H9 (cell line): ENCODE measurements around the gene HTR7. TPM values are rescaled to one million over a fixed set of nuclear protein-coding genes. Genes with fewer than 3 reads are reported as not detected.
A peak's percentile ranks its signal among the peaks of the same experiment; 100 is the strongest.

Source experiments
- DNase-seq: peaks from one replicate; pipeline ENCODE4 v3.0.0-alpha.2; 2017
- H2AFZ ChIP-seq: one replicate; pipeline ENCODE4 v1.6.1; 2013; ENCODE audit warnings: mild to moderate bottlenecking, low read length, control low read depth, moderate library complexity
- H2AK5ac ChIP-seq: 2 replicates; pipeline ENCODE4 v1.6.1; 2013; ENCODE audit warnings: low read length, control low read depth, mixed read lengths; ENCODE audit not compliant: insufficient read length
- H2BK120ac ChIP-seq: one replicate; pipeline ENCODE4 v1.6.1; 2013; ENCODE audit warnings: low read depth, mild to moderate bottlenecking, low read length, control low read depth, inconsistent platforms; ENCODE audit not compliant: poor library complexity, severe bottlenecking
- H2BK12ac ChIP-seq: 2 replicates; pipeline ENCODE4 v1.6.1; 2013; ENCODE audit warnings: low read length, control low read depth, mixed read lengths, low read depth; ENCODE audit not compliant: insufficient read length
- H2BK15ac ChIP-seq: 2 replicates; pipeline ENCODE4 v1.6.1; 2013; ENCODE audit warnings: low read depth, low read length, control low read depth
- H2BK20ac ChIP-seq: one replicate; pipeline ENCODE4 v1.6.1; 2013; ENCODE audit warnings: low read depth, mild to moderate bottlenecking, low read length, control low read depth, inconsistent platforms; ENCODE audit not compliant: poor library complexity, severe bottlenecking
- H2BK5ac ChIP-seq: 2 replicates; pipeline ENCODE4 v1.6.1; 2013; ENCODE audit warnings: low read length, control low read depth, mixed read lengths; ENCODE audit not compliant: insufficient read length
- H3K14ac ChIP-seq: 2 replicates; pipeline ENCODE4 v1.6.1; 2013; ENCODE audit warnings: low read length, control low read depth; ENCODE audit not compliant: insufficient read depth
- H3K18ac ChIP-seq: 2 replicates; pipeline ENCODE4 v1.6.1; 2013; ENCODE audit warnings: low read depth, mild to moderate bottlenecking, mixed read lengths, low read length, control low read depth; ENCODE audit not compliant: insufficient read length
- H3K23ac ChIP-seq: 2 replicates; pipeline ENCODE4 v1.6.1; 2013; ENCODE audit warnings: low read length, control low read depth, mixed read lengths, low read depth; ENCODE audit not compliant: insufficient read length
- H3K23me2 ChIP-seq: 2 replicates; pipeline ENCODE4 v1.6.1; 2013; ENCODE audit warnings: low read depth, mild to moderate bottlenecking, mixed read lengths, low read length, control low read depth; ENCODE audit not compliant: insufficient read length, poor library complexity, severe bottlenecking
- H3K27ac ChIP-seq: 2 replicates; pipeline ENCODE4 v1.5.1; 2013; ENCODE audit warnings: low read length, control low read depth, mixed read lengths, low read depth; ENCODE audit not compliant: insufficient read length
- H3K27me3 ChIP-seq: 2 replicates; pipeline ENCODE4 v1.6.1; 2013; ENCODE audit warnings: low read length, control low read depth, inconsistent platforms; ENCODE audit not compliant: insufficient read depth
- H3K4ac ChIP-seq: 2 replicates; pipeline ENCODE4 v1.6.1; 2013; ENCODE audit warnings: low read depth, mild to moderate bottlenecking, control low read depth, inconsistent platforms, low read length, moderate library complexity
- H3K4me1 ChIP-seq: 2 replicates; pipeline ENCODE4 v1.6.1; 2013; ENCODE audit warnings: low read length, control low read depth, inconsistent platforms; ENCODE audit not compliant: insufficient read depth
- H3K4me2 ChIP-seq: 2 replicates; pipeline ENCODE4 v1.6.1; 2013; ENCODE audit warnings: low read length, control low read depth, mixed read lengths; ENCODE audit not compliant: insufficient read length, insufficient read depth
- H3K56ac ChIP-seq: 2 replicates; pipeline ENCODE4 v1.6.1; 2013; ENCODE audit warnings: low read depth, mild to moderate bottlenecking, mixed read lengths, low read length, control low read depth; ENCODE audit not compliant: insufficient read length
- H3K79me1 ChIP-seq: 2 replicates; pipeline ENCODE4 v1.6.1; 2013; ENCODE audit warnings: low read depth, mild to moderate bottlenecking, moderate library complexity, low read length, control low read depth, inconsistent platforms; ENCODE audit not compliant: insufficient read depth, poor library complexity, severe bottlenecking
- H3K79me2 ChIP-seq: 2 replicates; pipeline ENCODE4 v1.6.1; 2013; ENCODE audit warnings: low read length, control low read depth, inconsistent platforms; ENCODE audit not compliant: insufficient read depth
- H3K9ac ChIP-seq: 2 replicates; pipeline ENCODE4 v1.6.1; 2013; ENCODE audit warnings: low read length, control low read depth, mixed read lengths; ENCODE audit not compliant: insufficient read length; ENCODE audit errors: extremely low read depth
- H3K9me3 ChIP-seq: one replicate; pipeline ENCODE4 v1.6.1; 2013; ENCODE audit warnings: low read depth, low read length, inconsistent platforms; ENCODE audit not compliant: control insufficient read depth
- H3T11ph ChIP-seq: one replicate; pipeline ENCODE4 v1.6.1; 2013; ENCODE audit warnings: mild to moderate bottlenecking, low read length, control low read depth, inconsistent platforms
- H4K20me1 ChIP-seq: one replicate; pipeline ENCODE4 v1.6.1; 2013; ENCODE audit not compliant: control insufficient read depth, insufficient read length, insufficient read depth
- H4K5ac ChIP-seq: 2 replicates; pipeline ENCODE4 v1.6.1; 2013; ENCODE audit warnings: low read depth, mild to moderate bottlenecking, mixed read lengths, low read length, control low read depth; ENCODE audit not compliant: insufficient read length
- H4K8ac ChIP-seq: replicated peaks from 2 replicates; pipeline ENCODE4 v1.6.1; 2013; ENCODE audit warnings: low read length, control low read depth, mixed read lengths, low read depth; ENCODE audit not compliant: insufficient read length
- H4K91ac ChIP-seq: 2 replicates; pipeline ENCODE4 v1.6.1; 2013; ENCODE audit warnings: low read depth, mild to moderate bottlenecking, moderate library complexity, mixed read lengths, low read length, control low read depth; ENCODE audit not compliant: insufficient read length
- H3K27ac Mint-ChIP-seq, 3 experiments: 2 replicates in 2 of 3; 3 replicates in 1 of 3; pipeline ENCODE4 v1.8.0; 2020 to 2021; ENCODE audit warnings: mixed read lengths in 3 of 3, mild to moderate bottlenecking in 1 of 3, moderate library complexity in 1 of 3
- H3K27me3 Mint-ChIP-seq: 2 replicates; pipeline ENCODE4 v1.8.0; 2021; ENCODE audit warnings: low read depth, mild to moderate bottlenecking, moderate library complexity, mixed read lengths
- H3K36me3 Mint-ChIP-seq, 3 experiments: 2 replicates in 2 of 3; 3 replicates in 1 of 3; pipeline ENCODE4 v1.8.0; 2020 to 2021; ENCODE audit warnings: low read depth in 3 of 3, mixed read lengths in 3 of 3; ENCODE audit not compliant: insufficient read depth in 1 of 3
- H3K4me1 Mint-ChIP-seq, 2 experiments: 2 replicates each; pipeline ENCODE4 v1.8.0; 2020; ENCODE audit warnings: mixed read lengths in 2 of 2
- H3K4me3 Mint-ChIP-seq, 2 experiments: 2 replicates in 1 of 2; 3 replicates in 1 of 2; pipeline ENCODE4 v1.8.0; 2020 to 2021; ENCODE audit warnings: mild to moderate bottlenecking in 2 of 2, mixed read lengths in 2 of 2, moderate library complexity in 1 of 2
- H3K9me3 Mint-ChIP-seq, 2 experiments: 2 replicates in 1 of 2; 3 replicates in 1 of 2; pipeline ENCODE4 v1.8.0; 2020; ENCODE audit warnings: mild to moderate bottlenecking in 2 of 2, mixed read lengths in 2 of 2, moderate library complexity in 1 of 2
- CTCF ChIP-seq: fragments of 200-600 bp; sonication (generic); conservative IDR thresholded peaks from 3 replicates; pipeline ENCODE4 v1.8.0; 2021; ENCODE audit warnings: antibody characterized with exemption, mild to moderate bottlenecking
- WGBS: extraction: QIAGEN DNeasy Blood & Tissue Kit; methylation state at CpG from one replicate; pipeline ENCODE4 v1.1.7; 2013; ENCODE audit warnings: missing lambda C conversion rate, low lambda C conversion rate, mixed read lengths; ENCODE audit not compliant: insufficient read length; ENCODE audit errors: extremely low coverage; 5-methylcytosine and 5-hydroxymethylcytosine counted together
- long read RNA-seq: library from polyadenylated mRNA; unstranded; transcript quantifications from one replicate; pipeline ENCODE4 v2.0.0, GENCODE V29; 2020
- total RNA-seq: library from RNA; stranded (reverse); gene quantifications from 2 replicates; pipeline ENCODE4 v1.2.1, GENCODE V29; 2021

HTR7 gene
- 20.2 and 21.3 TPM in 2 replicates for total RNA-seq
- long read RNA-seq, transcript HTR7-201 (3 exons, 3,028 nt): major isoform, 6 of 88 reads
- long read RNA-seq, partial matches to known transcripts: 15 of 88 reads
- long read RNA-seq, other reads (novel, unspliced or antisense): 65 of 88 reads

GRCh38 chr10:90857635-90858460 lies at the start of gene HTR7:
Gene HTR7 (minus strand): TSS chr10:90858039. CDS start chr10:90857671, 368 bp downstream.
- Histone ChIP-seq H3T11ph (no peak within 1 kb of the TSS), H4K8ac (no peak within 1 kb of the TSS), H3K9me3 (no peaks in the 10 kb centered on the region), H3K23me2 (peaks cover 9% of the 10 kb centered on the region), H3K56ac (no peak within 1 kb of the TSS), H3K23ac (no peak within 1 kb of the TSS), H3K27me3 (peaks cover 11% of the 10 kb centered on the region; the same call in 1 of the 2 replicates), H4K20me1 (no peaks in the 10 kb centered on the region), H2AK5ac (no peak within 1 kb of the TSS), H3K4ac (no peak within 1 kb of the TSS), H2BK5ac (no peak within 1 kb of the TSS), H3K27ac (no peak within 1 kb of the TSS), H3K4me2 (peak within 1 kb of the TSS; percentile 82), H3K9ac (no peak within 1 kb of the TSS), H4K91ac (no peak within 1 kb of the TSS), H2BK12ac (no peak within 1 kb of the TSS), H3K4me1 (no peaks in the 10 kb centered on the region), H2BK15ac (no peak within 1 kb of the TSS), H2BK120ac (no peak within 1 kb of the TSS), H3K79me1 (no peaks in the 10 kb centered on the region), H3K79me2 (no peaks in the 10 kb centered on the region), H2AFZ (peak within 1 kb of the TSS; percentile 77), H4K5ac (no peak within 1 kb of the TSS), H3K14ac (peak within 1 kb of the TSS; percentile 84), H3K18ac (no peak within 1 kb of the TSS), H2BK20ac (no peak within 1 kb of the TSS)
- H3K4me1 Mint-ChIP-seq: peaks cover 13 to 48% of the 10 kb centered on the region in 2 experiments
- peak within 1 kb of the TSS in 2 of 3 experiments; percentile 68 to 74; a peak in 3 of 7 replicates for H3K27ac Mint-ChIP-seq
- no peaks in the 10 kb centered on the region for H3K36me3 Mint-ChIP-seq
- peaks cover 0 to 2% of the 10 kb centered on the region in 2 experiments; a peak in 1 of 5 replicates for H3K9me3 Mint-ChIP-seq
- H3K4me3 Mint-ChIP-seq: peak within 1 kb of the TSS; percentile 94 to 96
- H3K27me3 Mint-ChIP-seq: peaks cover 24% of the 10 kb centered on the region
- TF ChIP-seq CTCF: peak; percentile 71
- no CpG with 5 or more reads among the region's 104 CpGs for WGBS
- DNase-seq: peak; percentile 75
